ENCODE data around the gene FRMD3.

DNA sequence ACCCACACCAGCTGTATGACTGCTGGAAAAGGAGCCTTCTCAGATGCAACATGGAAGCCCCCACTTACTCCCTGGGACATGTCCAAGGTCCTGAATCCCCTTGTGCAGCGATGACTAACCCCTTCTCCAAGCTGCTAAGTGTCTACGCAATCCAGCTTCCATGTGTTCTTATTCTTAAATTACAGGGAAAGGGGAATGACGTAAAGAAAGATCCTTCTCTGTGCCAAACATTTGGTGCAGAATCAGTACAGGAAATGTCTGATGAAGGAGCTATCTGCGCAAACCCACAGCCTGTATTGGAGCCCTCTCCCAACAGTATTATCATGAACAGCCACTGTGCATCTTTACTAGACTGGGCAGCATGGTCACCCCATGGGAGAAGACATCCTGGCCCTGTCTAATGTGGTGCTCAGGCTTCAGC, 183.2 kb downstream of the FRMD3 start:
- TF ChIP-seq GATA2 (IDR thresholded peaks at IDR 0.05; ENCODE audit: low read depth, low read length) (no peak), GATA3 (IDR thresholded peaks at IDR 0.05; ENCODE audit: low read depth, low read length) (no peak)
